Left ventricle myocardium inferior (tissue), 1 donor: ENCODE measurements around the gene RPL27A. TPM values are rescaled to one million over a fixed set of nuclear protein-coding genes. Genes with fewer than 3 reads are reported as not detected.

Experiments used
- DNase-seq: peaks from one replicate; pipeline ENCODE4 v3.0.0-alpha.2; 2020
- H3K27ac ChIP-seq: fragments of 200-600 bp; replicated peaks from 2 replicates; pipeline ENCODE4 v1.8.0; 2021
- H3K27me3 ChIP-seq: fragments of 200-600 bp; 2 replicates; pipeline ENCODE4 v1.8.0; 2021; ENCODE audit warnings: low read depth
- H3K36me3 ChIP-seq: fragments of 200-600 bp; 2 replicates; pipeline ENCODE4 v1.8.0; 2021
- H3K4me1 ChIP-seq: fragments of 200-600 bp; 2 replicates; pipeline ENCODE4 v1.8.0; 2021
- H3K4me3 ChIP-seq: fragments of 200-600 bp; 2 replicates; pipeline ENCODE4 v1.8.0; 2021; ENCODE audit warnings: mild to moderate bottlenecking, moderate library complexity
- H3K9me3 ChIP-seq: fragments of 200-600 bp; replicated peaks from 2 replicates; pipeline ENCODE4 v1.8.0; 2021
- CTCF ChIP-seq: fragments of 200-600 bp; IDR thresholded peaks from 2 replicates; pipeline ENCODE4 v1.8.0; 2021; ENCODE audit warnings: antibody characterized with exemption, mild to moderate bottlenecking, borderline replicate concordance
- intact Hi-C: fragments of 100-400 bp; cut with micrococcal nuclease; formaldehyde crosslinking; loops from one replicate; pipeline ENCODE4 v1.11.0; 2022
- total RNA-seq: library from RNA; stranded (reverse); fragmentation: NEBNext Ultra II Directional; extraction: Animal tissue kit (Norgen Biotek cat#: 25700); gene quantifications from one replicate; pipeline ENCODE4 v1.2.1, GENCODE V29; 2021
- donor health status: DM: no; HTN: yes; CAD: no; lungs with severe emphysema.

Gene RPL27A
- total RNA-seq, 1 donor from 2014 or later = 597 TPM

GRCh38 chr11:8640267-8640906, 42.2 kb upstream of the RPL27A start:
- peaks cover 73% of the 10 kb centered on the region for H3K36me3 ChIP-seq

GRCh38 chr11:8641332-8641731, 41.3 kb upstream of the RPL27A start:
- H3K27me3 ChIP-seq = no peaks in the 10 kb centered on the region
- DNase-seq = no peak
- no peak overlapping the region for H3K27ac ChIP-seq
- H3K4me1 ChIP-seq = no peaks in the 10 kb centered on the region
- H3K36me3 ChIP-seq = peaks cover 74% of the 10 kb centered on the region
- peaks cover 2% of the 10 kb centered on the region for H3K9me3 ChIP-seq
- TF ChIP-seq CTCF = no peak
- intact Hi-C loops = no loop called here
- H3K4me3 ChIP-seq = no peak overlapping the region

More at GRCh38 chr11:8640267-8640906, 42.2 kb upstream of the RPL27A start:
- intact Hi-C loops = no loop called here
- TF ChIP-seq CTCF = no peak
- no peak for DNase-seq
- Histone ChIP-seq H3K27ac (no peak overlapping the region), H3K9me3 (peaks cover 8% of the 10 kb centered on the region), H3K4me3 (no peak overlapping the region), H3K27me3 (no peaks in the 10 kb centered on the region), H3K4me1 (no peaks in the 10 kb centered on the region)

- TF ChIP-seq CTCF = no peak
- H3K4me1 ChIP-seq = no peaks in the 10 kb centered on the region
- H3K9me3 ChIP-seq = no peaks in the 10 kb centered on the region
- H3K27me3 ChIP-seq = no peaks in the 10 kb centered on the region
- no peak overlapping the region for H3K4me3 ChIP-seq
- intact Hi-C loops = no loop called here
- H3K36me3 ChIP-seq = peaks cover 73% of the 10 kb centered on the region
- no peak overlapping the region for H3K27ac ChIP-seq
- DNase-seq = no peak
Measured at GRCh38 chr11:8642196-8642841, 40.3 kb upstream of the RPL27A start.

GRCh38 chr11:8646873-8647272, 35.7 kb upstream of the RPL27A start:
- no peak for TF ChIP-seq CTCF
- intact Hi-C loops = no loop called here
- DNase-seq = no peak
- Histone ChIP-seq H3K27me3 (no peaks in the 10 kb centered on the region), H3K9me3 (no peaks in the 10 kb centered on the region), H3K27ac (no peak overlapping the region), H3K4me3 (no peak overlapping the region), H3K36me3 (peaks cover 67% of the 10 kb centered on the region), H3K4me1 (no peaks in the 10 kb centered on the region)

GRCh38 chr11:8649361-8649760, 33.2 kb upstream of the RPL27A start:
- intact Hi-C loops = no loop called here
- no peak overlapping the region for H3K27ac ChIP-seq
- no peaks in the 10 kb centered on the region for H3K27me3 ChIP-seq
- no peaks in the 10 kb centered on the region for H3K4me1 ChIP-seq
- no peak for TF ChIP-seq CTCF
- DNase-seq = no peak
- no peak overlapping the region for H3K4me3 ChIP-seq
- H3K9me3 ChIP-seq = no peaks in the 10 kb centered on the region
- peaks cover 56% of the 10 kb centered on the region for H3K36me3 ChIP-seq
